Measurements from ENCODE around the gene SCNM1.
"Not testable (repeated sequence)": the region's sequence is repeated elsewhere in the genome, so short reads cannot be mapped to it uniquely, and the experiment has no call there.

Gene SCNM1

GRCh38 chr1:151196292-151196800 is 30.4 kb downstream of the SCNM1 start:
- DNase-seq, result peak; percentile 24

GRCh38 chr1:151197863-151198253 is 31.9 kb downstream of the SCNM1 start:
- DNase-seq, result no peak

GRCh38 chr1:151198254-151199127 is 32.5 kb downstream of the SCNM1 start, which contains the start of gene PIP5K1A:
Gene PIP5K1A (plus strand): TSS chr1:151198552. CDS start chr1:151198997, 445 bp downstream.
- peak; percentile 92 for DNase-seq

GRCh38 chr1:151199873-151200581 is 34.1 kb downstream of the SCNM1 start:
- DNase-seq, result no peak

DNA sequence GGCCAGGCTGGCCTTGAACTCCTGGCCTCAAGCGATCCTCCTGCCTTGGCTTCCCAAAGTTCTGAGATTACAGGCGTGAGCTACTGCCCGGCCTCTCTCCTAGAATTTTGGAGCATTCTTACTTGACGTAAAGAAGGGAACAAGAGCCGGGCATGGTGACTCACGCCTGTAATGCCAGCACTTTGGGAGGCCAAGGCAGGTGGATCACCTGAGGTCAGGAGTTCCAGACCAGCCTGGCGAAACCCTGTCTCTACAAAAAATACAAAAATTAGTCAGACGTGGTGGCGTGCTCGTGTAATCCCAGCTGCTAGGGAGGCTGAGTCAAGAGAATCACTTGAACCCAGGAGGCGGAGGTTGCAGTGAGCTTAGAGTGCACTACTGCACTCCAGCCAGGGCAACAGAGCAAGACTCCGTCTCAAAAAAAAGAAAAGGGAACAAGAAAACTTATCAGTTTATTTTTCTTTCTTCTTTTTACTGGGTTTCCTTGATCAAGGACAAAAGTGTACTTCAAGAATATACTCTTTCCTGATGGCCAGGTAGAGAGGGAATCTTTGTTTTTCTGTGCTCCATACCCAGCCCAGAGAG is 39.5 kb downstream of the SCNM1 start:
- DNase-seq, result not testable (repeated sequence)

GRCh38 chr1:151210830-151211229 is 44.9 kb downstream of the SCNM1 start:
- no peak for DNase-seq

- DNase-seq, result no peak
Measured at GRCh38 chr1:151211972-151212705, 46.2 kb downstream of the SCNM1 start.

- no peak for DNase-seq
Measured at GRCh38 chr1:151213560-151213959, 47.6 kb downstream of the SCNM1 start.

Measured in NCI-H1436 treated with DMSO at 0.1 percent for 48 hours (cell line).